SU-DHL-6 (cell line): ENCODE results near the gene RIPPLY3.

Source experiments
- CTCF ChIP-seq: fragments of 200-600 bp; sonication (generic); IDR thresholded peaks from one replicate; pipeline ENCODE4 v1.5.1; 2017; ENCODE audit warnings: antibody characterized with exemption, mild to moderate bottlenecking, low read length, moderate library complexity; ENCODE audit not compliant: insufficient read depth, poor library complexity, severe bottlenecking
- EZH2phosphoT487 ChIP-seq: fragments of 200-600 bp; sonication (generic), shearing (Covaris generic); conservative IDR thresholded peaks from 2 replicates; pipeline ENCODE4 v1.6.1; 2018; ENCODE audit warnings: mild to moderate bottlenecking, antibody characterized with exemption, low read length, moderate library complexity, mixed read lengths

- TF ChIP-seq CTCF (no peak), EZH2phosphoT487 (no peak)
Observed at GRCh38 chr21:36974851-36975192, 31.7 kb upstream of the RIPPLY3 start.
